Stimulated activated CD8-positive, alpha-beta memory T cell treated with anti-CD3 and anti-CD28 coated beads, Interleukin-7, amount 100 ng/mL, for 4 hours (primary cell): Measurements from ENCODE around the gene HOXD8.

Experiments
- DNase-seq, 2 donors: peaks; one replicate each; pipeline ENCODE4 v3.0.0-alpha.2; 2020; ENCODE audit warnings: low read depth in 2 of 2

Gene HOXD8

GRCh38 chr2:176160251-176160985, 30.9 kb downstream of the HOXD8 start:
- no peak for DNase-seq

GRCh38 chr2:176160986-176161824, 31.7 kb downstream of the HOXD8 start:
- DNase-seq, result no peak

- DNase-seq, result no peak
These were observed 32.5 kb downstream of the HOXD8 start for GRCh38 chr2:176161825-176162626.

- DNase-seq, result no peak
These were observed 33.6 kb downstream of the HOXD8 start for GRCh38 chr2:176162911-176163671.

GRCh38 chr2:176163672-176164056, 34.2 kb downstream of the HOXD8 start:
- no peak for DNase-seq

GRCh38 chr2:176164201-176164600, 34.7 kb downstream of the HOXD8 start:
- no peak for DNase-seq

- DNase-seq, result no peak
These were observed 35.3 kb downstream of the HOXD8 start for GRCh38 chr2:176164611-176165369.

GRCh38 chr2:176165370-176166050, 36.0 kb downstream of the HOXD8 start:
- no peak for DNase-seq

GRCh38 chr2:176166272-176166671, 36.8 kb downstream of the HOXD8 start:
- DNase-seq, result no peak

GRCh38 chr2:176167398-176167797, 37.9 kb downstream of the HOXD8 start:
- no peak for DNase-seq

- no peak for DNase-seq
These were observed 39.7 kb downstream of the HOXD8 start for GRCh38 chr2:176169181-176169580.

- DNase-seq, result no peak
These were observed 40.2 kb downstream of the HOXD8 start for GRCh38 chr2:176169711-176170110.

GRCh38 chr2:176170602-176171305, 41.2 kb downstream of the HOXD8 start:
- DNase-seq, result no peak

GRCh38 chr2:176171351-176172006, 42.0 kb downstream of the HOXD8 start:
- no peak for DNase-seq

GRCh38 chr2:176172007-176172894, 42.7 kb downstream of the HOXD8 start:
- no peak for DNase-seq

- no peak for DNase-seq
These were observed 43.5 kb downstream of the HOXD8 start for GRCh38 chr2:176172895-176173566.
